DND-41 (cell line): Measurements from ENCODE around the gene ITPR1.

Experiments used
- EZH2 ChIP-seq: IDR thresholded peaks from 3 replicates; pipeline ENCODE4 v1.6.1; 2012; ENCODE audit warnings: borderline replicate concordance, low read depth, mild to moderate bottlenecking, moderate library complexity, low read length, inconsistent platforms; ENCODE audit not compliant: severe bottlenecking
- TF ChIP-seq, protein P1 (sequence below): IDR thresholded peaks from 2 replicates; pipeline ENCODE4 v1.5.1; 2012; ENCODE audit warnings: borderline replicate concordance, low read length, moderate library complexity, mild to moderate bottlenecking; ENCODE audit not compliant: poor library complexity, severe bottlenecking; ENCODE audit errors: extremely low read depth

GRCh38 chr3:4778119-4778518, 285.0 kb downstream of the ITPR1 start:
- TF ChIP-seq, protein P1, sequence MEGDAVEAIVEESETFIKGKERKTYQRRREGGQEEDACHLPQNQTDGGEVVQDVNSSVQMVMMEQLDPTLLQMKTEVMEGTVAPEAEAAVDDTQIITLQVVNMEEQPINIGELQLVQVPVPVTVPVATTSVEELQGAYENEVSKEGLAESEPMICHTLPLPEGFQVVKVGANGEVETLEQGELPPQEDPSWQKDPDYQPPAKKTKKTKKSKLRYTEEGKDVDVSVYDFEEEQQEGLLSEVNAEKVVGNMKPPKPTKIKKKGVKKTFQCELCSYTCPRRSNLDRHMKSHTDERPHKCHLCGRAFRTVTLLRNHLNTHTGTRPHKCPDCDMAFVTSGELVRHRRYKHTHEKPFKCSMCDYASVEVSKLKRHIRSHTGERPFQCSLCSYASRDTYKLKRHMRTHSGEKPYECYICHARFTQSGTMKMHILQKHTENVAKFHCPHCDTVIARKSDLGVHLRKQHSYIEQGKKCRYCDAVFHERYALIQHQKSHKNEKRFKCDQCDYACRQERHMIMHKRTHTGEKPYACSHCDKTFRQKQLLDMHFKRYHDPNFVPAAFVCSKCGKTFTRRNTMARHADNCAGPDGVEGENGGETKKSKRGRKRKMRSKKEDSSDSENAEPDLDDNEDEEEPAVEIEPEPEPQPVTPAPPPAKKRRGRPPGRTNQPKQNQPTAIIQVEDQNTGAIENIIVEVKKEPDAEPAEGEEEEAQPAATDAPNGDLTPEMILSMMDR, result no peak
- no peak for TF ChIP-seq EZH2
